Measurements from ENCODE around the gene GFOD2. TPM values are rescaled to one million over a fixed set of nuclear protein-coding genes. Genes with fewer than 3 reads are reported as not detected.

Gene GFOD2
- total and polyA plus RNA-seq, 2 donors (not counting 3 experiments of a cell fraction or from before 2014, with no cell fraction given) = 38.1 to 47.5 TPM

DNA sequence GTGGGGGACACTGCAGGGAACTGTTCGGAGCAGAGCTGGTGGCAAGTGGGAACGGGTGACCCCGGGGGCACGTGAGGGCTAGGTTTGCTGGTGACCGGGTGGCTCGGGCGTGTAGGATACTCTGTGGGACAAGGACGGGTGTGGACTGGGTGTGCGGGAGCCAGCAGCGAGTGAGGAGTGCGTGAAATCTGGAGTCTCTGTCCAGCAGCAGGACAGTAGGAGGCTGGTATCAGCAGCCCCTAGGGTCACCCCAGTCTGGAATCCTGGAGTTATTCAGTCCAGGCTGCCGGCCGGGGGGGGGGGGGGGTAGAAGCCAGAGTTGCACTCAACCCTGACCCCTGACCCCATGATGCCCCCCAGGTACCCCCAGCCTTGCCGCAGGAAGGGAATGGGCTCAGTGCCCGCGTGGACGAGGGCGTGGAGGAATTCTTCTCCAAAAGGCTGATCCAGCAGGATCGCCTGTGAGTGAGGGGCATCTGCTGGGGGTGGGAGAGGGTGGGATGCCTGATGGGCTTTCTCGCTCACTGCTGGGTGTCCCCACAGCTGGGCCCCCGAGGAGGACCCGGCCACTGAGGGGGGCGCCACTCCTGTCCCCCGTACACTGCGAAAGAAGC is 65.2 kb downstream of the GFOD2 start:
- TF ChIP-seq, protein P1, sequence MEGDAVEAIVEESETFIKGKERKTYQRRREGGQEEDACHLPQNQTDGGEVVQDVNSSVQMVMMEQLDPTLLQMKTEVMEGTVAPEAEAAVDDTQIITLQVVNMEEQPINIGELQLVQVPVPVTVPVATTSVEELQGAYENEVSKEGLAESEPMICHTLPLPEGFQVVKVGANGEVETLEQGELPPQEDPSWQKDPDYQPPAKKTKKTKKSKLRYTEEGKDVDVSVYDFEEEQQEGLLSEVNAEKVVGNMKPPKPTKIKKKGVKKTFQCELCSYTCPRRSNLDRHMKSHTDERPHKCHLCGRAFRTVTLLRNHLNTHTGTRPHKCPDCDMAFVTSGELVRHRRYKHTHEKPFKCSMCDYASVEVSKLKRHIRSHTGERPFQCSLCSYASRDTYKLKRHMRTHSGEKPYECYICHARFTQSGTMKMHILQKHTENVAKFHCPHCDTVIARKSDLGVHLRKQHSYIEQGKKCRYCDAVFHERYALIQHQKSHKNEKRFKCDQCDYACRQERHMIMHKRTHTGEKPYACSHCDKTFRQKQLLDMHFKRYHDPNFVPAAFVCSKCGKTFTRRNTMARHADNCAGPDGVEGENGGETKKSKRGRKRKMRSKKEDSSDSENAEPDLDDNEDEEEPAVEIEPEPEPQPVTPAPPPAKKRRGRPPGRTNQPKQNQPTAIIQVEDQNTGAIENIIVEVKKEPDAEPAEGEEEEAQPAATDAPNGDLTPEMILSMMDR (IDR thresholded peaks at IDR 0.05; ENCODE audit: extremely low read depth in 1 of 2, insufficient read depth in 1 of 2, low read depth in 1 of 2, low read length in 2 of 2) = no peak
- TF ChIP-seq EZH2 (IDR thresholded peaks at IDR 0.05; ENCODE audit: borderline replicate concordance, low read depth, low read length, severe bottlenecking) (no peak), GATA2 (IDR thresholded peaks at IDR 0.05; ENCODE audit: insufficient read depth, insufficient read length, low read depth, low read length) (no peak), POLR2AphosphoS5 (IDR thresholded peaks at IDR 0.05; ENCODE audit: insufficient read depth, low read depth, low read length) (no peak), MYC (IDR thresholded peaks at IDR 0.05; ENCODE audit: low read depth, low read length) (no peak), FOS (IDR thresholded peaks at IDR 0.05; ENCODE audit: borderline replicate concordance, insufficient read depth, low read length) (no peak), JUN (IDR thresholded peaks at IDR 0.05; ENCODE audit: borderline replicate concordance, insufficient read depth, insufficient read length, low read depth) (no peak), POLR2A (IDR thresholded peaks at IDR 0.05; ENCODE audit: low read depth, low read length) (no peak)
- TF ChIP-seq, protein P2, sequence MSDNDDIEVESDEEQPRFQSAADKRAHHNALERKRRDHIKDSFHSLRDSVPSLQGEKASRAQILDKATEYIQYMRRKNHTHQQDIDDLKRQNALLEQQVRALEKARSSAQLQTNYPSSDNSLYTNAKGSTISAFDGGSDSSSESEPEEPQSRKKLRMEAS (IDR thresholded peaks at IDR 0.05; ENCODE audit: insufficient read depth, insufficient read length) = no peak
- BruUV-seq (replicated peaks) = no TSS peak
- Histone ChIP-seq H3K9me3 (replicated peaks; ENCODE audit: control insufficient read depth, insufficient read depth, low read length) (no peaks in the 10 kb centered on the region), H3K4me3 (replicated peaks in 1 of 3; ENCODE audit: insufficient read depth in 1 of 3, low read depth in 1 of 3, low read length in 3 of 3) (no peak overlapping the region), H3K27me3 (ENCODE audit: control insufficient read depth in 2 of 2, insufficient read depth in 2 of 2, low read length in 2 of 2) (peaks cover 34 to 35% of the 10 kb centered on the region in 2 experiments), H3K4me1 (ENCODE audit: control insufficient read depth, extremely low read depth, insufficient read depth, low read length) (peaks cover 5% of the 10 kb centered on the region), H3K79me2 (ENCODE audit: control insufficient read depth, insufficient read depth, low read length) (no peaks in the 10 kb centered on the region), H3K36me3 (ENCODE audit: control insufficient read depth in 2 of 2, extremely low read depth in 1 of 2, insufficient read depth in 2 of 2, low read length in 2 of 2) (no peaks in the 10 kb centered on the region), H3K27ac (ENCODE audit: insufficient read depth, low read depth, low read length) (no peak overlapping the region), H3K9ac (replicated peaks; ENCODE audit: extremely low read depth, insufficient read depth, low read length) (no peak overlapping the region), H3K4me2 (ENCODE audit: insufficient read depth, low read length) (no peak overlapping the region), H3K9me1 (replicated peaks; ENCODE audit: control insufficient read depth, extremely low read depth, insufficient read depth, low read length) (no peaks in the 10 kb centered on the region), H2AFZ (ENCODE audit: low read depth, low read length) (no peak overlapping the region), H4K20me1 (replicated peaks; ENCODE audit: control insufficient read depth, extremely low read depth, insufficient read depth, low read length) (no peaks in the 10 kb centered on the region)
- POLR2A ChIA-PET = interaction anchor here (0.5 kb wide), 1 partner anchor 9 kb away, joined by 4 read pairs; no protein-coding TSS in a partner anchor
- dilution Hi-C loops (cut with MboI; ENCODE audit: extremely low pct_ligation_motif_present, low sequenced_read_pairs) = no loop called here
- DNase-seq (ENCODE audit: low read depth, low spot score) (no peak), FAIRE-seq (no peak)
- CTCF ChIA-PET = interaction anchor here (1.6 kb wide), 1 partner anchor 133 kb away, joined by 6 read pairs; no protein-coding TSS in a partner anchor
- intact Hi-C loops (cut with micrococcal nuclease) = no loop called here
